ENCODE data around the gene FOCAD.

GRCh38 chr9:20838218-20838617, 154.2 kb downstream of the FOCAD start:
- TF ChIP-seq, protein P1, sequence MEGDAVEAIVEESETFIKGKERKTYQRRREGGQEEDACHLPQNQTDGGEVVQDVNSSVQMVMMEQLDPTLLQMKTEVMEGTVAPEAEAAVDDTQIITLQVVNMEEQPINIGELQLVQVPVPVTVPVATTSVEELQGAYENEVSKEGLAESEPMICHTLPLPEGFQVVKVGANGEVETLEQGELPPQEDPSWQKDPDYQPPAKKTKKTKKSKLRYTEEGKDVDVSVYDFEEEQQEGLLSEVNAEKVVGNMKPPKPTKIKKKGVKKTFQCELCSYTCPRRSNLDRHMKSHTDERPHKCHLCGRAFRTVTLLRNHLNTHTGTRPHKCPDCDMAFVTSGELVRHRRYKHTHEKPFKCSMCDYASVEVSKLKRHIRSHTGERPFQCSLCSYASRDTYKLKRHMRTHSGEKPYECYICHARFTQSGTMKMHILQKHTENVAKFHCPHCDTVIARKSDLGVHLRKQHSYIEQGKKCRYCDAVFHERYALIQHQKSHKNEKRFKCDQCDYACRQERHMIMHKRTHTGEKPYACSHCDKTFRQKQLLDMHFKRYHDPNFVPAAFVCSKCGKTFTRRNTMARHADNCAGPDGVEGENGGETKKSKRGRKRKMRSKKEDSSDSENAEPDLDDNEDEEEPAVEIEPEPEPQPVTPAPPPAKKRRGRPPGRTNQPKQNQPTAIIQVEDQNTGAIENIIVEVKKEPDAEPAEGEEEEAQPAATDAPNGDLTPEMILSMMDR (IDR thresholded peaks at IDR 0.05; ENCODE audit: insufficient read depth, low read depth, low read length) = no peak
- TF ChIP-seq EZH2 (IDR thresholded peaks at IDR 0.05; ENCODE audit: insufficient read depth, low read length) = no peak
